COLO829 (cell line): ENCODE results near the gene MYO3B.

Experiments
- DNase-seq: peaks from one replicate; pipeline ENCODE4 v3.0.0; 2012; ENCODE audit warnings: low spot score

The MYO3B gene

DNA sequence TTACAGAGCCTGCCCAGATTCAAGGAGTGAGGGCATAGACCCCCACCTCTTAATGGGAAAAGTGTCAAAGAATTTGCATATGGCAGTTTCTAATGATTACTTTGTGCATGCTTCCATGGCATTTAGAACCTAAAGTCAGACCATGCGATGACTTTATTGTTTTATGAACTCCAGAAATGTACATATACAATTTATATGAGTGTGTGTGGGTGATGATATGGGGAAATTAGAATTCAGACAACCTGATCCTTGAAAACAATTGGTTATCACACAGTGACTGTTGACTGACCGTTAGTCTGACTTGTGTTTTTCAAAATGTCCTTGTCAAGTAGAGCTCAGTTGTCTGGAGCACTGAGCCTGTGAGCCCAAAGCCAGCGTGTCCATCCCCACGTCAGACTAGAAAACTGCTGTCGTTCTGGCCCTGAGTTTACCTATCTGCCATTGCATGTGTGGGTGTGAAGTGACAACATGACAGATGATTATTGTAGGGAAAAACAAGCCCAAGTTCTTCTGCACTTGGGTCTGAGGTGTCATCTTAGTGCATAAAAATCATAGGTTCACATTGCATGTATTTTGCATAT is 128.4 kb downstream of the MYO3B start:
- no peak for DNase-seq

DNA sequence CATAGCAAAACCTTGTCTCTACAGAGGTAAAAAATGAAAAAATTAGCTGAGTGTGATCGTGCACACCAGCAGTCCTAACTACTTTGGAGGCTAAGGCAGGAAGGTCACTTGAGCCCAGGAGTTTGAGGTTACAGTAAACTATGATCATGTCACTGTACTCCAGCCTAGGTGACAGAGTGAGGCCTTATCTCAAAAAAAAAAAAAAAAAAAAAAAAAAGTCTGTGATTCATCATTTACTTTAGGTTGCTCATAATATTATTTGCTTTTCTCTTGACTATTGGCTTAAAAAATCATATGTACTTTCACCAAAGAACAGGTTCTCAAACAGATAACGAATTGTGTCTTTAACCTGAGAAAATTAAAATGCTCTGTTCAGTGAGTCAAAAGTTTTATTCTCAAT is 129.1 kb downstream of the MYO3B start:
- no peak for DNase-seq

DNA sequence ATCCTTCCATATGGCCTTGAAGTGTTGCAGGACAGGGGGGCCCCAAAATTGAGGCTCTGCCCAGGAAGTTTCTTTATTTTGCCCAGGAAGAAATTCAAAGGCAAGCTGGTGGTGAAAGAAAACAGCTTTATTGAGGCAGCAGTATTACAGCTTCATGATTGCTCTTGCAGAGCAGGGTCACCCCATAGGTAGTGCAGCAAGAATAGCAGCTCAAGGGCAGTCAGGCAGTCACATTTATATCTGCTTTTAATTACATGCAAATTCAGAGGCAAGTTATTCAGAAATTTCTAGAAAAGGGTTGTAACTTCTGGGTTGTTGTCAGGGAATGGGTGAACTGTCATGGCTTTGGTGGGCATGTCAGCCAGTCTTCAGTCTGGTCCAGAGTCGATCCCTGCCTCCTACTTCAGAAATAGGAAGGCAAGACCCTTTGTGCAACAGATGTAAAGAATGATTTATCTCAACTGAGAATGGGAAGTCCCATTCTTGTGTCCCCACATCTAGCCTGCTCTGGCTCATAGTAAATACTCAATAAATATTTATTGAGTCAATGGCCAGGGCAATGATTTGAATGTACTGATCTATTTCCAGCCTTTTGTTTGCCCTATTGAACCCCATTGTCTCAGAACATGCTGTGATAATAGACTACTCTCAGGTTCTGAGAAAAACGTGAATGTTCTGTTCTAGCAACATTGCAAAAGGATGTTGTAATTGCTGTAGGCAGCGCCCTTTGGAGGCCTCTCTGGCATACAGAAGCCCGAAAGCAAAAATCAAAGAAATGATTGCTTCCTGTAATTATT is 129.8 kb downstream of the MYO3B start:
- DNase-seq: no peak

DNA sequence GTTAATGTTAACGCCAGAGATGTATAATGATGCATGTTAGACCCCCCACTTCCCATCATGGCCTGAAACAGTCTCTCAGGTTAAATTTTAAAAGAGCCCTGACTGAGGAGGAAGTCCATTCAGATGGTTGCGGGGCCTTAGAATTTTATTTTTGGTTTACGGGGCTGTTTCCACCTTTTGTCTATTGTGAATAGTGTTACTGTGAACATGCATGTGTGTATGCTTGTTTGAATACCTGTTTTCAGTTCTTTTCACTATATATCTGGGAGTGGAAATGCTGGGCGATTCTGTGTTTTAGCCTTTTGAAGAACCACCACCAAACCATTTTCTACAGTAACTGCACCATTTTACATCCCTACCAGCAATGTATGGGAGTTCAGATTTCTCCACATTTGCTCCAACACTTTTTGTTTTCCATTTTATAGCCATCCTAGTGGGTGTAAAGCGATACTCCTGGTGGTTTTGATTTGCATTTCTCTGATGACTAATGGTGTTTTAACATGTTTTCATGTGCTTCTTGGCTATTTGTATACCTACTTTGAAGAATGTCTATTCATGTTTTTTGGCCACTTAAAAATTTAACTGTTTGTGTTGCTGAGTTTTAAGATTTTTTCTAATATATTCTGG is 133.0 kb downstream of the MYO3B start:
- DNase-seq: no peak

DNA sequence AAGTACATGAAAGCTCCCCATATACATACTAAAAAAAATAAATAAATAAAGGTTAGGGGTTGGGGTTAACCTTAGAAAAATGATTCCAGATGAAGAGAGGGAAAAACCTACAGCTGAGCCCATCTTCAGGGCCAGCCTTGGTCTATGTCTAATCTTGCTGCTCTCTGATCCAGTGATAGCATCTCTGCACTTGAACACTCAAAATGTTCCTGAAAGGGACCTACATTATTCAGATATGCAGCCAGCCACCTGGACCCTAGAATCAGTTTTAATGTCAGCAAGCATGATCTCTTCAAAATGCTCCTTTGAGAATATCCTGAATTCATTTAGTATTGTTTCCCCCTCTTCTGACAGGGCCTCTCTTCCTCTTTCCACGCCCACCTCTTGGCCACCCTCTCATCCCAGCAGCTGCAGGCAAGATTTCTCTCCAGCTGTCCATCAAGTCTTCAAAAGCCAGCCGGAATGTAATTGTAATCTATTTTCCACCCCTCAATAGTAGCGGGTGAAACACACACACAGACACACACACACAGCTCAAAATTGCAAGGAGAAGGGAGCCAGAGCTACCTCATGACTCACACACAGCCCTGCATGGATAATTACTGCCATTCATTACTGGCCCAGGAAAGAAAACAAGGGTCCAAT is 135.5 kb downstream of the MYO3B start:
- DNase-seq: peak; percentile 84

DNA sequence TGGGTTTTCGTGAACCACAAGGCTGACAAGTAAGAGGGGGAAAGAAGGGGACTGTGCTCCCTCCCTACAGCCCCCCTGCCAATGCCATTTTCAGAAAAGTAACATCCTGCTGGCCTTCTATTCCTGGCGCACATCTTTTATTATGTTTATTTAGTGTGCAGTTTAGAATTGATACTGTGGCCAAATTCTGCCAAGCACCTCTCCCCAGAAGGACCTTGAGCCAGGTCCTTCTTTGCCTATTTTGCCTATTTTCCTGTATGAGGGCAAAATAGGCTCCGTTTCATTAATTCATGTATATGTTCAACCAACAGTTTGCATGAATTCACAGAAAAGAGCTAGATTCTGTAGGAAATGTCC is 136.0 kb downstream of the MYO3B start:
- DNase-seq: no peak

DNA sequence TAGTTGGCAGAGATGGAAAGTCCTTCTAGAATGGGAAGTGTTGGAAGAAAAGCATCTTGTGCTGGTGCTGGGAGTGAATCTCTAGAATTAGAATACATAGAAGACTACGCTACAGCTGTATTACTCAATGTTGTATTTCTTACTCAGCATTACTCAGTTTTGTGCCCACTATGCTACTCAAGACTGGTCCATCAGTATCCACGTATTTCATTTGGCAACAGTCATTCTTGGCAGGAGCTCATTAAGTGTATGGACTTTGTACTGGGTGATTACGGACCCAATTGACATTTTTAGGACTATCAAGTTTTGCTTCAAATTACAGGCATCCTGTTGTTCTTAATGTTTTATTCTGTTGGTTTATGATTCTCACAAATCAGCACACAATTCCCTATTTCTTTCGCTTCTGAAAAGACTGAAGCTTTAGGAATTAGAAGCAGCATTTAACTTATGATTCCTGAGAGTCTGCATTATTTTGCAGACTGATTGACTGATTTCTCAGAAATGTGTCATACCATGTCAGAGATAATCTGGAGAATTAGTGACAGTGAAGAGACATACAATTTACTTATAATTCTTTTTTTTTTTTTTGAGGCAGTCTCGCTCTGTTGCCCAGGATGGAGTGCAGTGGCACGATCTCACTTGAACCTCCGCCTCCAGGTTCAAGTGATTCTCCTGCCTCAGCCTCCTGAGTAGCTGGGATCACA is 136.9 kb downstream of the MYO3B start:
- no peak for DNase-seq

DNA sequence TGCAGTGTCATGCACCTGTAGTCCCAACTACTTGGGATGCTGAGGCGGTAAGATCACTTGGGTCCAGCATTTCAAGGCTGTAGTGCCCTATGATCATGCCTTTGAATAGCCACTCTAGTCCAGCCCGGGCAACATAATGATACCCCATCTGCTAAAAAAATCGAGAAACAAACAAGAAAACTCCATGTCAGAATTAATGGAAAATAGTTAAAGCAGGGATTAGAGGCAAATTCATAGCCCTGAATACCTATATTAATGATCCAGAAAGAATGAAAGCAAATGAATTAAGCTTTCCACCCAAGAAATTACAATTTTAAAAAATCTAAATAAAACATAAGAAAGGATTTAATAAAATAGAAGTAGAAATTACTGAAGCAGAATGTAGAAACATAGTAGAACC is 143.0 kb downstream of the MYO3B start:
- DNase-seq: no peak

DNA sequence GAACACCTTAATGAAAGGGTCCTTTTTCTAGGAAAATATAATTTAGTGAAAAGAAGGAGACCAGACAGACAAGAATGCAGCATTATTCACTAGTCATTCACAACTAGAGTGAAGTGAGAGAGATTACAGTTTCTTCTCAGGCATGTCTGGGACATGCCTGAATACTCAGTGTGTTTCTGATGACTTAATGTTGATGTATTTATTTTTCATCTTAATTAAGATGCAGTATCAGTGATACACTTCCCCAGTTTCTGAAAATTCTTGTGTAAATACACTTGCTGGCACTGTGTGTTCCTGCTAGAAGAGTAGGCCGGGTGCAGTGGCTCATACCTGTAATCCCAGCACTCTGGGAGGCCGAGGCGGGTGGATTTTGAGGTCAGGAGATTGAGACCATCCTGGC is 143.6 kb downstream of the MYO3B start:
- no peak for DNase-seq

DNA sequence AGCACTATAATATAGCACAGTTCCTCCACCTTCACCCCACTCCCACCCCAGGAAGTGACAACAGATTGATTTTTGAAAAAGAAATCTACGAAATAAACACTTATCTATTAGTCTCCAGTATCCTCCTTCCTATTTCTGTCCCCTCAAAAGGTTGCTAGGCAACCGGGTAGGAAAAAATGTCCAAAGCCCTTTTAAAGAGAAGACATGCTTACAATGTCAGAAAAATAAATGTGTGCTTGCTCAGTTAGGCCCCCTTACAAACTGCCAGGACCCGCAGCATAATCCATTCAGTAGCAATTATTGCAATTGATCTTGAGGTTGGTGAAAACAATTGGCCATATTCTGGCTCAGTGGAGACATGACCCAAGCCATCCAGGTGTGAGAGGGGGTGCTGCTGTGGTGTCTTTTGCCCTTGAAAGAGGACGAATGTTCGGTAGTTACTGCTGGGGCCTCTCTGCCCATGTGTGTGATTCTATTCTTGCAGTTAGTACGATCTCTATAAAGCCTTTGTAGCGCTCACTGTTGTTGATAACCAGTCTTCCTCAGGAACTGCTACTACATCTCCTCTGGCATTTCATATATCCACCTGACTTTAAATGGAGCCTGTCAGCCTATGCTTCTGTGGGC is 144.3 kb downstream of the MYO3B start:
- no peak for DNase-seq

DNA sequence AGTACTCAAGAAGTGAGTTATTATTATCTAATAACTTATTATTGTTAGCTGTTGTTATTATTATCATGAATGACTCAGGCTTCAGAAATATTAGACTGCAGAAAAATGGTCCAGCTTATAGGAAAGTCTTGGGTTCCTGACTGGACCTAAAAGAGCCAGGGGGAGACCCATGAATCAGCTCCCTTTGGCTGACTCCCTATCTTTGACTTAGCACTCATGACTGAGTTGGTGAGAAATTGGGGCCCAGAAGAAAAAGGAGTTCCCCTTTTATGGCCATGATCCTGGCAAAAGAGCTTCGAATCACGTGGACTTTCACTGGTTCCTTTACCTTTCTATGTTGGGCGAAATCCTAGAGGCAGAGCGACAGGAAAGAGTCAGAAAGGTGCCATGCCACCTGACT is 145.8 kb downstream of the MYO3B start:
- DNase-seq: no peak

DNA sequence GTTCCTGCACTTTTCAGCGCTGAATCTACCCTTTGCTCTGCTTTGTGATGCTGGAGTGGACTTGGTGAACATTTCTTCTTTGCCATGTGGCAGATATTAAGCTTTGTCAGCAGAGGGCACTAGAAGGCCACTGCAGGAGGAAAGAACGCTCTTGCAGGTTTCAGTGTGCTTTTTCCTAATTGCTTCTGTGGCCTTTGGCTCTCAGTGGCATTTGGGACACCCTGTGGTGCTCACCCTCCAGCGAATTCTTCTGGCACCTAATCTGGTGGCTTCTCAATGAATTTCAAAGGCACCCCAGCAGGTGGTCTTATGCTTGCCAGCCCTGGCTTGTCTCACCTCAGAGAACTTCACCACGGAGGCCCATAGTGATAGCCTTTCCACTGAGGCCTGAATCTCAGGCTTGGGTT is 146.7 kb downstream of the MYO3B start:
- peak; percentile 68 for DNase-seq

DNA sequence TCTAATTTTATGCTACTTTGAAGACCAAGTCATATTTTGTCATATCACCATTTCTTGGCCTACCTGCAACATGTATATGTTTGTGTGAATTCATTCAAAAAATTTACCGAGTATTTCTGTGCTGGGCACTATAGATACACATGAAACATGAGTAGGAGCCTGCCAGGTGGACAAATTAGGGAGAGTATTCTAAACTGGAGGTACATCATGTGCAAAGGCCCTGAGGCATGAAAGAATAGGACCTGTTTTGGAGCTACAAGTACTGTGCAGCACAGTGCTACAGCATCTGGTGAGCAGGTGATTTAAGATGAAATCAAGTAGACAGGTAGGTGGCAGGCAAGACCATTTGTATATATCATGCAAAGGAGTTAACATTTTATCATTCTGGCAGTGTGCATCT is 152.9 kb downstream of the MYO3B start:
- DNase-seq: no peak

DNA sequence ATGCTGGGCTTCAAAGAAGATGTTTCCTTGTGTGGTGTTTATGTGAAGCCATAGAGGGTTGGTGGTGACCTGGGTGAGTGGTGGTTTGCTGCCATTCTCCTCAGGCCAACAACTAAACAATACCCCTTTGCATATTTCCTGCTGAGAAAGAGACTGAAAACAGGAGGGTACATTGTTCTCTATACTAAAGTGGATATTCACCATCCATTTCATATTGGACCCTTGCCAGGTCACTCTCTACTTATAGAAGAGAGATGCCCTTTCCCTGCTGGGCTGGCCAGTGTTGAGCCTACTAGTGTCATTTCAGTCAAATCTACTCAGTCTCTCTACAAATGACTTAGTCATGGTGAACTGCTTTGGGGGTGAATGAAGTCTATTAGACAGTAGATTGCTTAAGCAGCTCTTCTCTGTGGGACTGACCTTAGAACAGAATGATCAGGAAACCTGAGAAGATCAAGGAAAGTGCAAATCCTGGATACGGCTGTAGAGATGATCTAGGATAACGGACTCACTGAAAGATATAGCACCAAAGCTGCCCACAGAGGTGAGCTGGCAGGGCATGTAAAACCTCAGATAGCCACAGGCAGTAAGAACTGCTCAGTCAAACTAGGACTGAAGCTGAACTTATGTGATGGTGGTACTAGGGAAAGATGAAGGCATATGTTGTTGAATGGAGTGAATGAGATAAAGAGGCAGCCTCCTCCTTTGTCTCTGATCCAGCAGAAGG is 154.9 kb downstream of the MYO3B start:
- DNase-seq: peak; percentile 88

DNA sequence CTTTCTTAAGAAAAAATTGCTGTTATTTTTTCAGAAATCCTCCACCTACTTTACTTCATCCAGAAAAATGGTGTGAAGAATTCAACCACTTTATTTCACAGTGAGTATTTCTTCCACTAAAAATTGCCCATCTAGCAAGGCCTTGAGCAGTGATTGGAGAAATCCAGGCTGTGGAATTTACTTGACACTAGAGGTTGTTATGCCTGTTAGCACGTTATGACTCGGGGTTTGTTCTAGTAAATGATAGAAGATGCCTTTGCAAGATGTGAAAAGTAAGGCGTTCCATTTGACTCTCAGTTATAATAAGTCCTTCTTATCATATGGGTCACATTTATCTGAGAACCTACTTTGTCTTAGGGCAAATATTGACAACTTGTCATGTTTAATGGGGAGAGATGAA is 157.4 kb downstream of the MYO3B start:
- DNase-seq: no peak

DNA sequence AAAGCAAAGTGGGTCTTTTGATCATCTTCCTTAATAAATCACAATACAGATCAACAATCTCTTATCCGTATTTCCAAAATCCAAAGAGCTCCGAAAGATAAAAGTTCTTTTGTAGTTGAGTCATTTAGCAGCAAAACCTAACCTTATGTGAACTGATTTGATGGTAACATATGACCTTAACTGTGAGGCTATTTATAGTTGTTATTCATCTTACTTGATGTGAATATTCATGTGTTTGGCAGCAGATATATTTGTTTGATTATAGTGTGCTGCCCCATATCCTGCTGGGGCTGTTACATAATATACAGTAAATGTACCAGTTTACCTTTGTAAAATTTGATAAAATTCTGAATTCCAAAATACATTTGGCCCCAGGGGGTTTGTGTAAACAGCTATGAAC is 158.5 kb downstream of the MYO3B start:
- peak; percentile 54 for DNase-seq

DNA sequence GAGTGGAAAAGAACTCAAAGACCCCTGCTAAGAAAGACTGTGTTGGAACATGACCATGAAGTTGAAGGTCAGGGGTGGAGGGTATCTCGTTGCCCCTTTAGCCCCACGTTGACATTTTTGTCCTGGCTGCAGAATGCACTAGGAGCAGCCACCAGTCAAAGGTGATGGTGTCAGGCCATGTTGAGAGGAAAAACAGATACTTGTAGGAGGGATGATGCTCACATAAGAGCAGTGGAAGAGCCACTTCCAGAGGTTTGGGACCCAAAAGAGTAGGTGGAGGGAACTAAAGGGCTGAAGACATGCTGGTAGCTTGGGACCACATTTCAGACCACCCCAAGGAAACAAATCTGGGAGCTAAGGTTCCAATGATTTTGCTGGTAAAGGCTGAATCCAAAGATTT is 159.0 kb downstream of the MYO3B start:
- no peak for DNase-seq

DNA sequence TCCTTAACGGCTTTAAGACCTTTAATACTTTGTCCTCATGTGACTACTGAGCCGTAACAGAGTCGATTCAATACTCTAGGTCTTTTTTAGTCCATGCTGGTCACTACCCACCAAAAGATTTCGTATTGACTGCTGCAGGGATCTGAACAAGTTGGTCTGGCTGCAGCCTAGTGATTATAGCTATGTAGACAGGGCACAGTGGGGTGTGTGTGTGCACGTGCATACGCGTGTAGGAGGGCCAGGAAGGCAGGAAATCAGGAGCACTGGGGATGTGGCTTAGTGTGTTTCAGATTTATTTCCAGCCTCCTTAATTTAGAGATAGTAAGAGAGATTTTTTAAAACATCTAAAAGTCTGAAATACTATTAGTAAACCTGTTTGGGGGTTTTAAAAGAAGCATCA is 161.4 kb downstream of the MYO3B start:
- DNase-seq: no peak

DNA sequence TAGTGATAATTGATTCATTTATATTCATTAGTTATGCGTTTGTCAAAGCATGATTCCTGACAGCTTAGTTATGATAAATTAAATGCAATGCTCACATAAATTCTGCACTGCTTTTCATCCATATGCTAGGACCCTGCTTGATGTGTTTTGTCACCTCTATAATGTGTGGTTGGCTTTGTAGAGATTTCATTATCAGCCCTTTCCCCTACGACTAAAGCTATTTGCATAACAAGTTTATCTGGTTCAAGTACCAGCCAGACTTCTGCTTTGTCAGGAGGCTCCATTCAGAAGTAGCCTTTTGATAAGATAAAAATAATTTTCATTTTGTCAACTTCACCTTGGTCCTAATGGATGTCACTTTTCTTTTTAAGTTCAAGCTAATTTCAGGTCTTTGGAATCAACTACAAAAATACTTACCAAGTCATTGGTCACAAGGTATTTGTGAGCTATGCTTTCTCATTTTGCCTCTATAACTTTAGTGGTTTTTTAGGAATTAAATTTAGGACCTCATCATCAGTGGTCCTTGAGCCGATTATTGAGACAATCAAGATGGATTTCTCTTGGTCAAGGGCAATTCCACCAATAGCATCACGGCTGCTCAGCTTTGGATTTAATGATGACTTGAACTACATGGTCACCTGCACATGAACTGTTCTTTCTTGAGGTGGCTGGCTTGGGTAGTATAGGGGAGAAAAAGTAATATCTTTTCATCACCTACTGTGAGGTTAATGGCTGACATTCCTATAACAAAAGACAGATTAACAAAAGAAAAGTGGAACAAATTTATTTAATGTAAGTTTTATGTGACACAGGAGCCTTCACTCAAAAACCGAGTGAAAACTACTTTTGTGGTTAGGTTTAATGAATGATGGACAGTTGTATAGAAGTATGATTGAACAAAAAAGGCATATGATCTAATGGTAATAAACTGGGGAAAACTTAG is 162.1 kb downstream of the MYO3B start:
- no peak for DNase-seq

DNA sequence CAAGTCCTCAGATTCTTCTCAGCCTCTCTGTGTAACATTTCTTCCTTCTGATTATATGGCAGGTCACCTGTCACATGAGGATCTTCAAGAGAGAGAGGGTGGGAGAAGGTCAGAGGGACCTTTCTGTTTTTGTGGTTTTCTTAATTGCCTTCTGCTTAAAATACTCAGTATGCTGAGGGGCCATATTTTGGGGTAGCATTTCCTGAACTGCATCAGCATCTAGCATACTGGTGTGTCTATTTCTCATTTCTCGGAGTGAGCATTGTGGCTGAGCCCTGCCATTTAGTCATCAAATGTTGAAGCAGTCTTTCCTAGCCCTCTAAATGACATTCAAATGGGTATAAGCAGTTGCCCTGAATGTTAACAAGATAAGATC is 162.7 kb downstream of the MYO3B start:
- no peak for DNase-seq
